GM18858 (cell line): ENCODE data around the gene ALKBH4.
A peak's percentile ranks its signal among the peaks of the same experiment; 100 is the strongest.

Source experiments
- ATAC-seq: cut with Tn5 transposase; IDR thresholded peaks from one replicate; pipeline ENCODE4 v1.9.1; 2021; ENCODE audit not compliant: unreplicated experiment

The ALKBH4 gene

DNA sequence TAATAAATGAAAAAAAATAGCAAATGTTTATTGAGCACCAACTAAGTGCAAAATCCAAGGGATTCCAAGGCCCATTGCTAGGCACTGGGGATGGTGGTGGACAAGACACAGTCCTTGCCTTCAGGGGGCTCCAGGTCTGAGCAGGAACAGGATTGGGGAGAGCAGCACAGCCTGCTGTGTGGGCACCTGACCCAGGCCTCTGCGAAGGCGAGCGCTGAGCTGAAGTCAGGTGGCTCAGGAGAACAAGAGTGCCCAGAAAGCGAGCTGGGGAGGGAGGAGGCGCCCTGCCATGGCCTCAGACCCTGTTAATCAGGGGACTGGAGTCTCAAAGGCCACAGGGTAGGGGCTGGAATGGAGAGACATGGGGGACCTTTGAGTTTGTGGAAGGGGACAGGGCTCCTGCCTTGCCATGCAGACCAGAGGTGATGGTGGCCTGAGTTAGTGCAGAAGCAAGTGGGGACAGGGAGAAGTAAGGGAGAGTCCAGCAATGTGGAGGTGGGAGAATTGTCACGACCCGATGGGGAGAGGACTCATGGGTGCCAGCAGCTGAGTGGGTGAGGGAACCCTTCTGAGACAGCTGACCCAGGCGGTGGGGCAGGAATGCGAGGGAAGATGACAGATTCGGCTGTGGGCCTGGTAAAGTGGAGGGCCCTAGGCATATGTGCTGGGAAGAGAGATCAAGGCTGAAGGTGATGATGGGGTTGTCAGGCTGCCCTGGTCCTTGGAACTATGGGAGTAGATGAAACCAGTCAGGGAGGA, 35.3 kb downstream of the ALKBH4 start:
- ATAC-seq, result no peak

- ATAC-seq, result no peak
Measured at GRCh38 chr7:102427019-102427405, 37.7 kb downstream of the ALKBH4 start.

- ATAC-seq, result peak; percentile 39
Measured at GRCh38 chr7:102426268-102427018, 38.2 kb downstream of the ALKBH4 start.

DNA sequence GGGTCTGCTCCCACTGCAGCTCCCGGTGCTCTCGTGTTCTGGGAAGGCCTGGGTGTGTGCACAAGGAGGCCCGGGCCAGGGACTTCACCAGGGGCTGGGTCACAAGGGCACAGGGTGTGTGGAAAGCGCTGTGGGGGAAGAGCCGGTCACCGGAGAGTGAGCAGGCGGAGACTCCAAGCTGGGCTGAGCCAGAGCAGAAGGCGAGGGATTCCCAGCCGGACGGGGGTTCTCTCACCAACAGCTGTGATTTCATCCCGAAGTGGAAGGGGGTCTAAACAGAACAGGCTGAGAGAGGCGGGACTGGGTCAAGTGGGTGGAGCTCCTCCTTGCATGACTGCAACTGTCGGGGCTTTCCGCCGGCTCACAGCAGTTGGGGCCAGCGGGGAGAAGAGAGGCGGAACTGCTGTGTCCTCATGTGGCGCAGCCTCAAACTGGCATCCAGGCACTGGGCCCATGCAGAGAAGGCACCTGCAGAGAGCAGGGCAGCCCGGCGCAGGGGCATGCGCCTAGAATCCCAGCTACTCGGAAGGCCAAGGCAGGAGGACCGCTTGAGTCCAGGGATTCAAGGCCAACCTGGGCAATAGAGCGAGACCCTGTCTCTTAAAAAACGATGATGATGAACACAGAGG, 38.9 kb downstream of the ALKBH4 start:
- ATAC-seq, result peak; percentile 52

DNA sequence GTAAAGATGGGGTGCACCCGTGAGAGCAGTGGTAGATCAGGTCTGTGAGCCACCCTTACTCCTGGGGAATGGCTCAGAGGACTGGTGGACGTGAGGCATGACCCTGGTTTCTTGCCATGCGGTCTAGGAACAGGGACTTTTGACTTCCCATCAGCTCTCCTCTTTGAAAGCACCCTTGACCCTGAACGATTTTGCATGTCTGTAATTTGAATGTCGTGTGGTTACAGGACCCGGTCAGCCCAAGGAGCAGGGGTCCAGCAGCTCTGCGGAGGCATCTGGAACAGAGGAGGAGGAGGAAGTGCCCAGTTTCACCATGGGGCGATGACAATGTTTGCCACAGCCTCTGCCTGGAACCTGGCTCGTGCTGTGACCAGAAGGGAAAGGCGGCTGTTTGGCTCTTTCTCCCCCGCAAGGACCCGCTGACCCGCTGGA, 39.9 kb downstream of the ALKBH4 start:
- no peak for ATAC-seq

GRCh38 chr7:102424129-102424551, 40.5 kb downstream of the ALKBH4 start:
- no peak for ATAC-seq

DNA sequence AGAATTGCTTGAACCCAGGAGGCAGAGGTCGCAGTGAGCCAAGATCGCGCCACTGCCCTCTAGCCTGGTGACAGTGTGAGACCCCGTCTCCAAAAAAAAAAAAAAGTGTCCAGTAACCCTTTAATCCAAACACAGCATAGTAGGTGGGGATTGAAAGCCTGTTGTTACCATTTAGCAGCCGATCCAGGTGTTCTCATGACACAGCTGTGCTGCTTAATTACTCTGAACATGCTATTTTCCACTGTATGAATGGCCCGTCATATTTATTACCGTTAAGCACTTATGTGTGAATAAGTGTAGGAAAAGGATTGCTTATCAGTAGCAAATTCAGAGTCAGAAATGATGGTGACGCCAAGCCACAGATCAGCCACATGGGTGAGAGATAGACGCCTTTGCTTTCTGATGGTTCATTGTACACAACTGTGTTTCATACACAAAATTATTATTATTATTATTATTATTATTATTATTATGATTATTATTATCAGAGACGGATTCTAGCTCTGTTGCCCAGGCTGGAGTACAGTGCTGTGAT, 42.9 kb downstream of the ALKBH4 start:
- ATAC-seq, result no peak

DNA sequence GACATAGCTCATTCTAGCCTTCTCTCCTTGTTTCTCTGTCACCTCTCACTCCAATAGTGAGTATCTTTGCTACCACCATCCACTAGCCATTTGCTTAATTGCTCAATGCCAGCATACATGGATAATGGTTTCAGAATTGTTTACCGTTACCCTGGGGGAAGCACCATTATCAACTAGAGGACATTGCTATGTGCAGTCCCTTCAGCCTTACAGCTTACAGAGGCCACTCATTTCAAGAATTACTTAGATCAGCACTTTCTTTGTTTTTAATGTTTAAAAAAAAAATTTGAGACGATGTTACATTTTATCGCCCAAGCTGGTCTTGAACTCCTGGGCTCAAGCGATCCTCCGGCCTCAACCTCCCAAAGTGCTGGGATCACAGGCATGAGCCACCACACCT, 46.1 kb downstream of the ALKBH4 start:
- no peak for ATAC-seq

DNA sequence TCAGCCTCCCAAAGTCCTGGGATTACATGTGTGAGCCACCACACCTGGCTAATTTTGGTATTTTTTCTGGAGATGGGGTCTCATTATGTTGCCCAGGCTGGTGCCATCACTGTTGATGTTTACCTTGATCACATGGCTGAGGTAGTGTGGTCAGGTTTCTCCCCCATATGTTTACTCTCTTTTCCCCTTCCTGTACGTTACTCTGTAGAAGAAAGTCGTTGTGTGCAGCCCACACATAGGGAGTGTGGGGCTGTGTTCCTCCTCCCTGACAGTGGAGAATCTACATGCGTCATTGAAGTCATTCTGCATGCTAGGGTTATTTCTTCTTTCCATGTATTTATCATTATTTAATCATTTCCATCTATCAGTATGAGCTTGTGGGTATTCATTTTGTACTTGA, 47.6 kb downstream of the ALKBH4 start:
- no peak for ATAC-seq

- ATAC-seq, result no peak
Measured at GRCh38 chr7:102416406-102416805, 48.3 kb downstream of the ALKBH4 start.

DNA sequence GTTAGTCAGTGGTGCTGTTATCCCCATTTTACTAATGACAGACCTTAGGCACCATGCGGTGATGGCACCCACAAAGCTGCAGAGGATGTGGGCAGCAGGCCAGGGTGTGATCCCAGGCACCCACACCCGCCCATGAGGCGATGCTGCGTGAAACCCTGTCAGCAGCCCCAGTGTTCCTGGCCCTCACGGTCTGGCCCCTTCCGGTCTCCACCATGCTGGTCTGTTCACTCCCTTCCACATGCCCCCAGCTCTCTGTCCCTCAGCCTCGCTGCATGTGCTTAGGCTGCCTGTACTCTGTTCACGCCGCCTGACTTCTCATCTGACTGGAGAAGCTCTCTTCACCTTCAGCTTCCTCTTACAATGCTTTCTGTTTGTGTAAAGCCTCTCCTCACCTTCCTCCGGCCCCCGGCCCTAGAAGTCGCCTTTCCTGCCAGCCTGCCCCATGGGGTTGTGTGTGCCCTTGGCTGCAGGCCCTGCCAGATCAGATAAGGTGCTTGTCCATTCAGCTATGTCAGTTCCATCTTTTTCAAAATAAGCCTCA, 48.9 kb downstream of the ALKBH4 start:
- ATAC-seq, result no peak

- no peak for ATAC-seq
Measured at GRCh38 chr7:102413611-102414010, 51.1 kb downstream of the ALKBH4 start.

GRCh38 chr7:102413091-102413490, 51.6 kb downstream of the ALKBH4 start:
- no peak for ATAC-seq

GRCh38 chr7:102412548-102412947, 52.1 kb downstream of the ALKBH4 start:
- ATAC-seq, result no peak

- no peak for ATAC-seq
Measured at GRCh38 chr7:102410918-102411317, 53.7 kb downstream of the ALKBH4 start.

- no peak for ATAC-seq
Measured at GRCh38 chr7:102410123-102410522, 54.5 kb downstream of the ALKBH4 start.

DNA sequence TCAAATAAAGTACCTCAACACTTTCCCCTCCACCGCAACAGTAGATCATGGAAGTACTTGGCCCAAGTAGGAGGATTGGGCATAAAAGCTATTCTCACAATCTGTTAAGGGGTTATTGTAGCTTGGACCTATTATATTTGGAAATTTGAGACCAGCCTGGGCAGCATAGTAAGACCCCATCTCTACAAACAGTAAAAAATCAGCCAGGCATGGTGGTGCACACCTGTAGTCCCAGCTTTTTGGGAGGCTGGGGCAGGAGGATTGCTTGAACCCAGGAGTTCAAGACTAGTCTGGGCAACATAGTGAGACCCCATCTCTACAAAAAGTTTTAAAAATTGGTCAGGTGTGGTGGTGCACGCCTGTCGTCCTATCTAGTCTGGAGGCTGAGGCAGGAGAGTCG, 55.3 kb downstream of the ALKBH4 start:
- no peak for ATAC-seq

GRCh38 chr7:102408530-102408929, 56.1 kb downstream of the ALKBH4 start:
- ATAC-seq, result peak; percentile 57

DNA sequence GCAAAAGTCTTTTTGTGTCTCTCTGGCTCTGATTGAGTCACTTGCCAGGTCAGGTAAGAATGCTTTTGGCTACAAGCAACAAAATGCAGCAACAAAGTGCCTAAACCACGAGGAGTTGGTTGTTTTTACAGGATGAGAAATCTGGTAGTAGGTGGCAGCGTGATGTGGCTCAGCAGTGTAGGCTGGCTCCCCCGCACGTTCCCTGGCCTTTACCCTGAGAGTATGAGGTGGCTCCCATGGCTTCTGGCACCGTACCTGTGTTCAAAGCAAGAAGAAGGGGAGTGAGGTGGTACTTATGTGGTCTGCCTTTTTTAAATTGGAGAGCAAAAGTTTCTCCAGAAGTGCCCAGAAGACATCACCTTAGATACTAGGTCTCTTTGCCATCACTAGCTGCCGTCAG, 56.8 kb downstream of the ALKBH4 start:
- no peak for ATAC-seq
